K562 (cell line): ENCODE measurements around the gene RREB1. TPM values are rescaled to one million over a fixed set of nuclear protein-coding genes. Genes with fewer than 3 reads are reported as not detected.

Experiments
- ATAC-seq: fragments of 200-7000 bp; cut with Tn5 transposase; 3 replicates; pipeline ENCODE4 v1.9.1; 2020; ENCODE audit warnings: moderate library complexity
- BruUV-seq: library from RNA; stranded (reverse); fragments of 400-500 nt; replicated peaks from 2 replicates; lab custom pipeline; 2021; lab: Mats Ljungman, UMichigan
- CTCF ChIA-PET: fragments of 300-600 bp; formaldehyde crosslinking; extraction: SDS; loops from one replicate; lab custom pipeline; 2021; ENCODE audit warnings: low intra/inter-chr PET ratio; lab: Yijun Ruan, JAX
- POLR2A ChIA-PET: fragments of 300-600, 350-650 bp; sonication (Branson Sonifier 250); formaldehyde crosslinking; extraction: SDS; loops from one replicate; lab custom pipeline; 2021; ENCODE audit warnings: antibody characterized with exemption, inconsistent platforms; lab: Yijun Ruan, JAX
- DNase-seq, 4 experiments: peaks; one replicate each; pipeline versions ENCODE4 v3.0.0 to v3.0.0-alpha.2; 2011 to 2018; ENCODE audit warnings: low spot score in 3 of 4, mixed read lengths in 3 of 4; ENCODE audit errors: extremely low read depth in 1 of 4
- FAIRE-seq: peaks from 2 replicates; lab custom pipeline; 2011; peaks lifted over from hg19 to GRCh38; lab: Jason Lieb, UNC
- H2AFZ ChIP-seq: 2 replicates; pipeline ENCODE4 v1.6.0; 2011; ENCODE audit warnings: low read depth, low read length, control low read depth, inconsistent platforms
- H3K27ac ChIP-seq: fragments of 200-600 bp; 3 replicates; pipeline ENCODE4 v1.8.0; 2011; ENCODE audit warnings: low read depth, mild to moderate bottlenecking, control low read depth, inconsistent platforms, low read length, moderate library complexity, mixed read lengths; ENCODE audit errors: extremely low read depth
- H3K27me3 ChIP-seq, 2 experiments: fragments of 300-600 bp in 1 of 2; 2 replicates in 1 of 2; 3 replicates in 1 of 2; pipeline versions ENCODE4 v1.6.0 to v1.8.0; 2011; ENCODE audit warnings: inconsistent platforms in 2 of 2, low read length in 2 of 2, mild to moderate bottlenecking in 1 of 2, mixed read lengths in 1 of 2, moderate library complexity in 1 of 2; ENCODE audit not compliant: control insufficient read depth in 2 of 2, insufficient read depth in 2 of 2
- H3K36me3 ChIP-seq: fragments of 300-600 bp; 3 replicates; pipeline ENCODE4 v1.8.0; 2011; ENCODE audit warnings: mild to moderate bottlenecking, low read length, inconsistent platforms; ENCODE audit not compliant: control insufficient read depth, insufficient read depth
- H3K4me1 ChIP-seq, 2 experiments: fragments of 200-600 bp in 1 of 2; replicated peaks in 1 of 2; 2 replicates in 1 of 2; 3 replicates in 1 of 2; pipeline versions ENCODE4 v1.5.1 to v1.8.0; 2011; ENCODE audit warnings: inconsistent platforms in 2 of 2, low read length in 2 of 2, mild to moderate bottlenecking in 1 of 2, mixed read lengths in 1 of 2, moderate library complexity in 1 of 2; ENCODE audit not compliant: control insufficient read depth in 2 of 2, insufficient read depth in 2 of 2
- H3K4me2 ChIP-seq: 2 replicates; pipeline ENCODE4 v1.6.1; 2011; ENCODE audit warnings: low read length, control low read depth, inconsistent platforms, mixed read lengths; ENCODE audit not compliant: insufficient read depth
- H3K4me3 ChIP-seq: fragments of 200-600 bp; sonication (generic), shearing (Covaris generic); 2 replicates; pipeline ENCODE4 v1.5.1; 2016; ENCODE audit warnings: control low read depth, inconsistent platforms
- H3K79me2 ChIP-seq: fragments of 200-600 bp; 3 replicates; pipeline ENCODE4 v1.8.0; 2011; ENCODE audit warnings: low read length, inconsistent platforms; ENCODE audit not compliant: control insufficient read depth, insufficient read depth
- H3K9ac ChIP-seq, 2 experiments: 2 replicates each; pipeline versions ENCODE4 v1.6.0 to v1.6.1; 2011; ENCODE audit warnings: low read depth in 2 of 2, low read length in 2 of 2, control low read depth in 1 of 2, inconsistent platforms in 1 of 2, mild to moderate bottlenecking in 1 of 2, mixed read lengths in 1 of 2; ENCODE audit not compliant: insufficient read depth in 1 of 2
- H3K9me1 ChIP-seq: one replicate; pipeline ENCODE4 v1.6.0; 2011; ENCODE audit warnings: inconsistent platforms, mild to moderate bottlenecking, low read length, moderate library complexity; ENCODE audit not compliant: control insufficient read depth, insufficient read depth
- H3K9me3 ChIP-seq: replicated peaks from 2 replicates; pipeline ENCODE4 v1.5.1; 2011; ENCODE audit warnings: low read depth, low read length, inconsistent platforms; ENCODE audit not compliant: control insufficient read depth, insufficient read depth
- H4K20me1 ChIP-seq: replicated peaks from 2 replicates; pipeline ENCODE4 v1.6.1; 2011; ENCODE audit warnings: low read length, inconsistent platforms, mixed read lengths; ENCODE audit not compliant: control insufficient read depth, insufficient read depth
- GABPB1 ChIP-seq: sonication (generic); formaldehyde crosslinking; IDR thresholded peaks from 2 replicates; pipeline ENCODE4 v1.8.0; 2022; ENCODE audit warnings: mild to moderate bottlenecking, missing genetic modification reagents
- MIER1 ChIP-seq: fragments of 450-650 bp; IDR thresholded peaks from 2 replicates; pipeline ENCODE4 v1.6.1; 2016; ENCODE audit warnings: antibody characterized with exemption, mild to moderate bottlenecking, low read depth
- WGBS: fragments of 100-300 bp; shearing (Covaris generic); methylation state at CpG from one replicate; pipeline ENCODE4 v1.1.6; 2016; ENCODE audit warnings: low coverage, mixed read lengths; ENCODE audit not compliant: insufficient coverage; ENCODE audit errors: missing lambda C conversion rate; 5-methylcytosine and 5-hydroxymethylcytosine counted together
- in situ Hi-C: fragments of 300-500 bp; cut with MboI; formaldehyde crosslinking; loops from 4 replicates; pipeline ENCODE4 v1.15.0; 2018; ENCODE audit warnings: inconsistent platforms, mixed read lengths
- intact Hi-C: fragments of 100-400 bp; cut with micrococcal nuclease; formaldehyde crosslinking; loops from 2 replicates; pipeline ENCODE4 v1.14.2; 2022
- polyA plus RNA-seq, 8 experiments: library from polyadenylated mRNA; depleted of rRNA in 4 of 8; stranded (reverse) in 5 of 8; unstranded in 3 of 8; fragments of >200 nt; fragmentation: Nextera tagmentation in 2 of 8; fragmentation: Illumina TruSeq in 1 of 8; extraction: Ambion mirVana in 2 of 8; extraction: Trizol in 1 of 8; gene quantifications; 2 replicates each; pipeline versions ENCODE4 v1.2.1 to v1.2.3, GENCODE V29; 2011 to 2014; ENCODE audit warnings: inconsistent platforms in 1 of 8, missing spikeins in 1 of 8
- total RNA-seq, 7 experiments: library from RNA; depleted of rRNA in 6 of 7; stranded (reverse); fragments of >200 nt in 6 of 7; fragmentation: Illumina TruSeq in 2 of 7; extraction: Trizol in 2 of 7; gene quantifications; 2 replicates each; pipeline versions ENCODE4 v1.2.1 to v1.2.3, GENCODE V29; 2011 to 2021; ENCODE audit warnings: low replicate concordance in 1 of 7

RREB1 gene
- total and polyA plus RNA-seq, 9 of the 15 experiments (the other 6 are each of a cell fraction or from before 2014, with no cell fraction given), result 3.3 to 64.2 (median 19.3) TPM

- in situ Hi-C loops (loop anchor here (25.0 kb wide), 1 partner anchor 556 kb away; no protein-coding TSS in a partner anchor), intact Hi-C loops (loop anchor here (2.0 to 10.0 kb wide), 5 partner anchors 78 to 566 kb away; no protein-coding TSS in a partner anchor)
- H3K9ac ChIP-seq, result no peak overlapping the region; a peak in 1 of 4 replicates
- peak; percentile 3; the same call in 1 of the 2 replicates for TF ChIP-seq GABPB1 (CRISPR knock-in tag)
- no peak for TF ChIP-seq MIER1
- H4K20me1 ChIP-seq, result no peaks in the 10 kb centered on the region
- no peak overlapping the region for H2AFZ ChIP-seq
- BruUV-seq, result no TSS peak
- peaks cover 91% of the 10 kb centered on the region for H3K36me3 ChIP-seq
- peaks cover 57% of the 10 kb centered on the region for H3K79me2 ChIP-seq
- H3K27ac ChIP-seq, result peak overlapping the region; percentile 27; the same call in 2 of the 3 replicates
- H3K27me3 ChIP-seq, result no peaks in the 10 kb centered on the region
- ATAC-seq, result no peak
- no peaks in the 10 kb centered on the region for H3K9me3 ChIP-seq
- no peak overlapping the region for H3K4me3 ChIP-seq
- H3K9me1 ChIP-seq, result peaks cover 2% of the 10 kb centered on the region
- ChIA-PET POLR2A (interaction anchor here (0.6 to 1.4 kb wide), 7 partner anchors 8 to 556 kb away, joined by 3 to 4 read pairs (median 3); no protein-coding TSS in a partner anchor), CTCF (interaction anchor here (0.6 to 2.0 kb wide), 8 partner anchors 44 to 749 kb away, joined by 3 to 16 read pairs (median 4); no protein-coding TSS in a partner anchor)
- WGBS, result 84% methylated on average over 4 of the region's 4 CpGs
- H3K4me1 ChIP-seq, result peaks cover 13 to 18% of the 10 kb centered on the region in 2 experiments
- H3K4me2 ChIP-seq, result peak overlapping the region; percentile 17; the same call in 1 of the 2 replicates
- no peak for DNase-seq
- no peak for FAIRE-seq
Observed at GRCh38 chr6:7242835-7243178, 135.0 kb downstream of the RREB1 start.
